Omental fat pad (tissue), 4 donors: ENCODE results near the gene MAJIN. TPM values are rescaled to one million over a fixed set of nuclear protein-coding genes. Genes with fewer than 3 reads are reported as not detected.

Experiments used
- ATAC-seq: fragments of 150-250 bp; one replicate; pipeline ENCODE4 v1.9.1; 2016; ENCODE audit warnings: mild to moderate bottlenecking, moderate library complexity; ENCODE audit not compliant: low FRiP score
- DNase-seq: peaks from one replicate; pipeline ENCODE4 v3.0.0-alpha.2; 2019; ENCODE audit warnings: low spot score
- CTCF ChIP-seq, 3 donors: fragments of 450-650 bp; IDR thresholded peaks; one replicate each; pipeline ENCODE4 v1.5.1; 2016 to 2017; ENCODE audit warnings: antibody characterized with exemption in 3 of 3, mild to moderate bottlenecking in 3 of 3, moderate library complexity in 2 of 3
- total RNA-seq, 4 donors: library from RNA; depleted of rRNA; stranded (reverse); fragments of >200 nt; gene quantifications; one replicate each; pipeline ENCODE4 v1.1.0, GENCODE V29; 2016

The MAJIN gene
- total RNA-seq, 4 donors from 2014 or later: not detected

GRCh38 chr11:64947208-64947814 lies 24.6 kb downstream of the MAJIN start:
- DNase-seq (no peak), ATAC-seq (no peak)
- TF ChIP-seq CTCF (IDR thresholded peaks at IDR 0.05): no peak

GRCh38 chr11:64936539-64936938 lies 35.4 kb downstream of the MAJIN start:
- ATAC-seq: no peak
- TF ChIP-seq CTCF (IDR thresholded peaks at IDR 0.05): no peak
- no peak for DNase-seq

- DNase-seq (no peak), ATAC-seq (peak; percentile 30)
- TF ChIP-seq CTCF (IDR thresholded peaks at IDR 0.05): no peak
These were observed 36.4 kb downstream of the MAJIN start, which contains the start of gene GPHA2 for GRCh38 chr11:64935359-64936081. TSS of gene GPHA2 (minus strand) at chr11:64935893. CDS start at chr11:64935460, 433 bp downstream.

- DNase-seq (no peak), ATAC-seq (no peak)
- no peak for TF ChIP-seq CTCF (IDR thresholded peaks at IDR 0.05)
These were observed 37.1 kb downstream of the MAJIN start for GRCh38 chr11:64934682-64935358.

GRCh38 chr11:64933935-64934681 lies 37.8 kb downstream of the MAJIN start:
- ATAC-seq (no peak), DNase-seq (no peak)
- TF ChIP-seq CTCF (IDR thresholded peaks at IDR 0.05): no peak

GRCh38 chr11:64933213-64933934 lies 38.5 kb downstream of the MAJIN start:
- no peak for DNase-seq
- TF ChIP-seq CTCF (IDR thresholded peaks at IDR 0.05): no peak
- ATAC-seq: no peak
